Fibroblast of the conjunctiva (primary cell): ENCODE data around the gene IMMP2L.
"Not testable (repeated sequence)": the region's sequence is repeated elsewhere in the genome, so short reads cannot be mapped to it uniquely, and the experiment has no call there.

Source experiments
- DNase-seq: peaks from one replicate; pipeline ENCODE4 v3.0.0-alpha.2; 2010; ENCODE audit warnings: low read depth

IMMP2L gene

DNA sequence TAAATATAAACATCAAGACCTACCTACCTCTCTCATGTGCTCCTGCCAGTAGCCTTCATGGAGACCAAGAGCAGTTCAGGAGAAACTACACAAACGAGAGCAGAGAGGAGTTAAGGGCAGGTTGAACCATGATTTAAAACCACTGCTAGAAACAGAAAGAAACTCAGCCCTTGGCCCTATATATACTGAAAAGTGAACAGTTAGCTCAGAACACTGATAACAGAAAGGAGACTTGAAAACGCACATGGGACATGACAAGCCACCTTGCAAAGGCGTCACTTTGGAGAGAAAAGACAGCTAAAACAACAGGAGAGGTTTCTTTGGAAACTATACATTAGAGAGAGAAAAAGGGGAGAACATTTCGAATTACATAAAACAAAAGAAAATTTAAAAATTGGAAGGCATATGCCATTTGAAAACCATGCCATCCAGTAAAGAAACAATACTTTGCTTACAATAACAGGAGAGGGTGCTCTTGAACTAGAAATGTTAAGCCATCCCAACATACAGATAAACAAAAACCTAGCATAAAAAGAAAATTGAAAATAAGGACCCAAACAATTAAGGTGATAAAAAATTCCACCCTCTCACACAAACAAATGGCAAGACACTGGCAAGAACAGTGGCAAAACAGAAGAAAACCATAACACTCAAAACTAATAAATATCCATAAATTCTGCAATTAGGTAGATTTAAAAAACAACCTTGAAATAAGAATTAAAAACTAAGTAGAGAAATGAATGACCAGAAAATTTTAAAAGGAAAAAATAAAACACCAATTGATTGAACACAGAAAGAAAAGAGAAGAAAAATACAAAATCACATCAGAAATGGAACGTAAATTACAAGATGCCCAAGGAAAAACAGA lies 232.7 kb downstream of the IMMP2L start:
- no peak for DNase-seq

- no peak for DNase-seq
Measured at GRCh38 chr7:111328487-111328886, 233.8 kb downstream of the IMMP2L start.

DNA sequence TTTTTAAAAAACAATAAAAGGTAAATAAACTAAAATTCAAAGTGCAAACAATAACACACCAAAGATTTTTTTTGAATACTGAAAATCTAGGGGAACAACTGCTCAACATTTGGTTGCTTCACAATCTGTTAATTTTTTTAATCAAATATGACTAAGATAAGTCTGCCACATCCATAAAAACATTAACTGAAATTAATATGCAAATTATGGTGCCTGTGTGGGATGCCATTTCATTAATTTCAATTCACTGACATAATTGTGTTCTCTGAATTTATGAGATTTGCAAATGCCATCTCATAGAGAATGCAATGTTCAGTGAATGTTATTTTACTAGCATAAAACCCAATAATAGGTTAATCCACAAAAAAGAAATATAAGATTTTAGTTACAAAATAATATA lies 237.5 kb downstream of the IMMP2L start:
- DNase-seq: no peak

DNA sequence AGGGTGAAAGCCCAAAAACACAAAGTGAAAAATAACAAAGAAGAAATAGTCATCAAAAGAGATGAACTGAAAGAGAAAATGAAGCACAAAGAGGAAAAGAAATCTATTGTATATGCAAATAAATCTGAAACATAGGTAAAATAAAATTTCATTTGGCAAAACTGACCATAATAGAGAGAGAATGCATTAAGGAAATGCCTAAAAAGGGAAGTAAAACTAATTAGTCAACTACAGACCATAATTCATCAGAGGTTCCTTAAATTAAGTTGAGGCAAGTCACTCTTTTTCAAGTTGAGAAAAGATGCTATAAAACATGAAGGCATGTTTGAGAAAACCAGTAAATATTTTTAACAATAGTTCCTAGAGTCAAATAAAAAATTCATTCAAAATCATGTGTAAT lies 238.1 kb downstream of the IMMP2L start:
- DNase-seq: no peak

DNA sequence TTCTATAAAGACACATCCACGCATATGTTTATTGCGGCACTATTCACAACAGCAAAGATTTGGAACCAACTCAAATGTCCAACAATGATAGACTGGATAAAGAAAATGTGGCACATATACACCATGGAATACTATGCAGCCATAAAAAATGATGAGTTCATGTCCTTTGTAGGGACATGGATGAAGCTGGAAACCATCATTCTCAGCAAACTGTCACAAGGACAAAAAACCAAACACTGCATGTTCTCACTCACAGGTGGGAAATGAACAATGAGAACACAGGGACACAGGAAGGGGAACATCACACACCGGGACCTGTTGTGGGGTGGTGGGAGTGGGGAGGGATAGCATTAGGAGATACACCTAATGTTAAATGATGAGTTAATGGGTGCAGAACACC lies 238.6 kb downstream of the IMMP2L start:
- DNase-seq: not testable (repeated sequence)

DNA sequence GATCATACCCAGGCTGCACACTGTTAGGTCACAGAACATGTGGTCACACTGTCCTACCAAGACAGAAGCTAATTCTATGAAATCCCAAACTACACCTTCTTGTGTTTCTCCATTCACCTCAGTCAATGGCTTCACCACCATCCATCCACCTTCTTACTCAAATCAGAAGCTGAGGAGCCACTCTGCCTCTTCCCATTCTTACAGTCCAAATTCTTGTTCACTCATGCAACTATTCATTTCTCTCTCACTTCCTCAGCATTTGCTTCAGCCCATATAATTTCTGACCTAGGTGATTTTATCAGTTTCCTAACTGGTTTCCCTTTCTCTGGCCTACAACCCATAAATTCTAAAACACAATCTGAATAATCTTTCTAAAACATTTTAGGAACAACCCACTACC lies 242.2 kb downstream of the IMMP2L start:
- DNase-seq: no peak

DNA sequence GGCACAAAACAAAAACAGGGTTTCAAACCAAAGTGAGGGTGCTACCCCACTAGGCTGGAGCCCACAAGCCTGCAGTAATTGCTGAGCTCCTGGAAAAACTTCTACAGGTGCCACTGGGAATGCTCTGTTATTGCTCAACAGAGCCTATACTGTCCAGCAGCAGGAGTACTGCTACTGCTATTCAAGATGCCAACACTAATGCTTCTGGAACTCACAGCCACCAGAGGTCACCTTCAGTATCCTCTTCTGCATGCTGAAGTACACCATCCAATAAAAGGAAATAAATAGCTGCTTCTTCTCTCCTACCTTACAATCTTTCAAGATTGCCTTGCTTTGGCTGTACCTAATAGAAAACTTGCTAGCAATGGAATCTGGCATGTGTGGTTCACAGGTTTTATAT lies 249.3 kb downstream of the IMMP2L start:
- DNase-seq: no peak

DNA sequence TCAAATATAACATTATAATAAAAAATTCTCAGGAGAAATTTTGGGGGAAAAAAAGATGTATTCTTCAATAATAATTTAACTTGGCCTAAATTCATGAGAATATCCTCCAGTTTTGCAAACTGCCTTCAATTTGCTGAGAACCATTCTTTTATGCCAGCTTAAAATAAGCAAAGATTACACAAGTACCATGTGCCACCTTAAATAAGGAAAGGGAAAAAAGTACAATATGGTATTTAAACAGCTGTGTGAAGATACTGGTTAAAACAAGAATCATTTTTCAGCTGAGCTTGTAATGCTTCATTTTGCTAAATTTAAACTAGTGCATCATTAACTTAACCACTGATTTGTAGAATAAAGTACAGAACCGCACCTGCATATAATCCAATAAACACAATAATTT lies 253.6 kb downstream of the IMMP2L start:
- DNase-seq: no peak

DNA sequence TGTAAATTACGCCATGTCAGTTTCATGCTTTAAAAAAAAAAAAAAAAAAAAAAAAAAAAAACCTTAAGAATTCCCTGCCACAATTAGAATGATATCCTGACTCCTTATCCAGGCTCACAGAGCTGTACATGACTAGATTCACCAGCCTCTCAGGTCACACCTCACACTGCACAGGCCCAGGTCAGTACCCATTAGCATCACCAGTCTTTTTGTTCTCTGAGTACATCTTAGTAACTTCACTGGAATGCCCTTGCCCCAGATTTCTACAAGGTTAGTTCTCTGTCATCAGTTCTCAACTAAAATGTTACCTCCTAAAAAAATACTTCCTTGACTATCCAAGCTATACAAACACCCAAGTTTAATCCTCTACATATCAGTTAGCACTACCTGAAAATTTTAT lies 260.4 kb downstream of the IMMP2L start:
- DNase-seq: no peak

DNA sequence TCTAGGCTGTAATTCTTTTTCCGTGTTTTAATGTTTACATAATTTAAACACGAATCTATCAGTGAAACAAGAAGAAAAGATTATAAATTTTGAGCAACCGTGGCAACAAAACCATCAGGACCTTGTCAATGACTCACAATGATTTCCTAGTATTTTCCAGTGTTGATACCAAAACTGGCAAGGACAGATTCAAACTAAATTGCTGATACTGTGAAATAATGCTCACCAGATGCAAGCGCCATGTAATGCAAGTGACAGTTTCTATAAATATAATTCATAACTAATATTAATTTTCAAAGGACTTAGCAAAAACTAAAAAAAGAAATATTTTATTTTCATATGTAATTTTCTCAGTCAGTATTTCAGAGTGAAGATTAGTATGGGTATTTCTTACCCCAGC lies 267.8 kb downstream of the IMMP2L start:
- no peak for DNase-seq

DNA sequence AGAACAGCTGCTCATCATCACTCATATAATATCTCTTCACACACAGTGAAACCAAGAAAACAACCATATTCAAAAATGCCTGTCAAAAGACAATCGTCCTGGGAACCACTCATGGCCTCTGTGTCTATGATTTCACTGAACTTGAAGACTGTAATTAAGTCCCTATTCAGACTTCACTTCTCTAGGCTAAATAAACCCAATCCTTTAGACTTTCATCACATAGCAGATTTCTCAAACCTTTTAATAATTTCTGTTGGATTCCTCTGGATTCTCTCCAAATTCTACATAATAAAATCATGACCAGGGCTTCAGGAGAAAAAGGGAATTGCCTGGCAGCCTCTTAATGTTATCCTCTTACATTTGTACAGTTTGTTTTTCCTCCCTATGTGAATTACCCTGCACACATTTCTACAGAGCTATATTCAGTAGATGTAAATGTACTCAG lies 270.2 kb downstream of the IMMP2L start:
- peak; percentile 20 for DNase-seq

DNA sequence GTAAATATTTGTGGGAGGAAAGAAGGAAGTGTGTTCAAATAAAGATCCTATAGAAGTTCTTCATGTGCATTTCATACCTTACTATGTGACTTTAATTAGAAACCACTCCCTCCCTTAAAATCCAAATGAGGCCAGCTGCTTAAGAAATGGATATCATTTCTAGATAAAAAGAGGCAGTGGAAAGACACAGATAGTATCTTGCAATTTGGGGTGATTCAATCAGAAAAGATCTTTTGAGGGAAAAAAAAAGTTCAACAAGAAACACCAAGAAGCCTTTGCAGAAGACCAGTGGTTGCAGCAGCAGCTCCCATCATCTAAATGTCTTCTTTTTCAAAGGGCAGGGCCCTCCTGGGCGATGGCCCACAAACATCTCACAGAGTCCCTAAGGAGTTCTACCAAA lies 271.3 kb downstream of the IMMP2L start:
- no peak for DNase-seq

DNA sequence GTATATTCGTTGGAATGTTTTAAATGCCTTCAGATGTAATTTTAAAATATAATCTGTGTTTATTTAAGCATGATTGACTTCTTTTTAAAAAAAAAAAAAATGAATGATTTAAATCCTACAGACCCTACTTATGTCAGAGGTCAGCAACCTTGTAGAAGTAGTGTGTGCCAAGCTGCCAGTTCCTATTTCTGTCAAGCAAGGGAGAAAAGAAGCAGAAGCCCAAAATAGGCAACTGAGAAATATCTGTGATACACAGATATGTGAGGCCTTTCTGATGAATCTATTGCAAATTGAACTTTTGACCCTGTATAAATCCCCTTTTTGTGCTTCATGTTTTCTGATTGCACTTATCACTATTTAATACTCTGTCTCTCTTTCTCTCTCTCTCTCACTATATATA lies 271.9 kb downstream of the IMMP2L start:
- no peak for DNase-seq

DNA sequence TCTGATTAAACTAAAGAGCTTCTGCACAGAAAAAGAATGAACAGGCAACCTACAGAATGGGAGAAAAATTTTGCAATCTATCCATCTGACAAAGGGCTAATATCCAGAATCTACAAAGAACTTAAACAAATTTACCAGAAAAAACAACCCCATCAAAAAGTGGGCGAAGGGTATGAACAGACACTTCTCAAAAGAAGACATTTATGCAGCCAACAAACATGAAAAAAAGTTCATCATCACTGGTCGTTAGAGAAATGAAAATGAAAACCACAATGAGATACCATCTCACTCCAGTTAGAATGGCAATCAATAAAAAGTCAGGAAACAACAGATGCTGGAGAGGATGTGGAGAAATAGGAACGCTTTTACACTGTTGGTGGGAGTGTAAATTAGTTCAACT lies 273.9 kb downstream of the IMMP2L start:
- DNase-seq: not testable (repeated sequence)

DNA sequence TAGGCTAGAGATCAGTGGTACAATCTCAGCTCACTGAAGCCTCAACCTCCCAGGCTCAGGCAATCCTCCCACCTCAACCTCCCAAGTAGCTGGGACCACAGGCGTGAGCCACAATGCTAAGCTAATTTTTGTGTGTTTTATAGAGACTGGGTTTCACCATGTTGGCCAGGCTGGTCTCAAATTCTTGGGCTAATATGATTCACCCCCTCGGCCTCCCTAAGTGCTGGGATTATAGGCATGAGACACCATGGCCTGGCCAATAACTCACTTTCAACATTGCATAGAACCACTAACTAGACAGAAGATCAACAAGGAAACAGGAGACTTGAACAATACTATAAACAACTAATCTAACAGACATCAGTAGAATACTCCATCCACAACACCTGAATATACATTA lies 279.7 kb downstream of the IMMP2L start:
- DNase-seq: no peak

- DNase-seq: no peak
Measured at GRCh38 chr7:111274857-111275256, 287.4 kb downstream of the IMMP2L start.

DNA sequence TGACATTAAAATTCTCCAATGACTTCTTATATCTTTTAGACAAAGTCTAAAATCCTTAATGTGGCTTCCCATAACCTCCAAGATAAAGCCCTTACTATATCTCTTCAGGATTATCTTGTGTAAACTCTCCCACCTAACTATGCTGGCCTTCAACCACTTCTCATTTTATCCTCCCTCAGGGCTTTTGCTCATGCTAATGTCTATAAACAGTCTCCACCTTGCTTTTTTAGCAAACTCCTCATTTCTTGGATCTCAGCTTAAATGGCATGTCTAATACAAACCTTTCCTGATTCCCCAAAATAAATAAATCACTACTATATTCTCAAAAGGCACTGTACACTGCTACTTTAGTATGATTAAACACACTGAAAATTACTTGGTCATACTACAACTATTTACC lies 290.2 kb downstream of the IMMP2L start:
- DNase-seq: no peak

- not testable (repeated sequence) for DNase-seq
Measured at GRCh38 chr7:111270794-111271193, 291.5 kb downstream of the IMMP2L start.

DNA sequence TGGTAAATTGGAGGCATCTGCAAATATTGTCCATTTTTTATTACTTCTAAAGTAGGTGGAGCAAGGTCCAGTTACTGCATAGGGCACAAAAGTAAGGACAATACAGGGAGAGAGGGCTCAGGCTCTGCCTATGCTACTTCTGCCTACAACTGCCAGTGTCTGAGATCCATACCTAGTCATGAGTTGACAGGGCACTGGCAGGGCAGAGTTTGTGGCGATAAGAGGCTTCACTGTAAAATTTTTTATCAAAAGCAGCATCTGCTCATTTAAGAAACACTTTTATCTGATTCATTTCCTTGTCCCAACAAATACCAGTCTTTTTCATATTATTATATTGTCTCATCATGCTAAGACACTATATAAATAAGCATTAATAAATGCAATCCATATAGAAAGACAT lies 293.4 kb downstream of the IMMP2L start:
- DNase-seq: no peak

- peak; percentile 57 for DNase-seq
Measured at GRCh38 chr7:111266613-111267012, 295.7 kb downstream of the IMMP2L start.

DNA sequence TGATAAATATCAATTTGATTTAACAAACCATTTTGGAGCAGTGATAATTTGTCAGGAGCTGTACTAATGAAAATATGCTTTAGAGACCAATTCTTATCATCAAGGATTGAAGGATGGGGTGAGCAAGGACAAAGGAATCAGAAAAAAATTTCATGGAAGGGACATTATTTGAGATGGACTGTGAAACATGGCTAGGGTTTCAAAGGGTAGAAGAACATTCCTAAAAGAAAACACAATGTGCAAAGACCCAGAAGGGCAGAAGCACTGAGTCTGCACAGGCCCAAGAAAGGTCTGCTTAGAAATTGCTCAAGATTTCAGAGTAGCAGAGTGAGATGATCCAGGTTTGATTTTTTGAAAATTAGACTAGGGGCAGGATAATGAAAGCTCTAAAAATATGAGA lies 296.9 kb downstream of the IMMP2L start:
- no peak for DNase-seq

DNA sequence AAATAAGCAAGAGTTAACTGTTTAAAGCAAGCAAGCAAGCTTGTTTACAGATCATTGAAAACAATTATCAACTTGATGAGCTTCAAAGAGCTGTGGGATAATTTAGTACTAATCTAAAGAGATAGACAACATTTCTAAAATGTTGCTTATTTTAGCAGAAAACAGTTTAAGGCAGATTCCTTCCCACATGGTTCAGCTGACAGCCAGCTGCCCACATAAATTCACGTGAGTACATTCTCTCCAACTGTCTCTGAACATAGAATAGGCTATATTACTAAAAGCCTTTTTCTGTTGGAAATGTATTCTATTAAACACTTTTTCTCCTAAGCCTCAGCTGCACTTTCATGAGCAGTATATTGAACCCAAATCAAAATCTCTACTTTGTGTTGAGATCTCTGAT lies 297.3 kb downstream of the IMMP2L start:
- no peak for DNase-seq

DNA sequence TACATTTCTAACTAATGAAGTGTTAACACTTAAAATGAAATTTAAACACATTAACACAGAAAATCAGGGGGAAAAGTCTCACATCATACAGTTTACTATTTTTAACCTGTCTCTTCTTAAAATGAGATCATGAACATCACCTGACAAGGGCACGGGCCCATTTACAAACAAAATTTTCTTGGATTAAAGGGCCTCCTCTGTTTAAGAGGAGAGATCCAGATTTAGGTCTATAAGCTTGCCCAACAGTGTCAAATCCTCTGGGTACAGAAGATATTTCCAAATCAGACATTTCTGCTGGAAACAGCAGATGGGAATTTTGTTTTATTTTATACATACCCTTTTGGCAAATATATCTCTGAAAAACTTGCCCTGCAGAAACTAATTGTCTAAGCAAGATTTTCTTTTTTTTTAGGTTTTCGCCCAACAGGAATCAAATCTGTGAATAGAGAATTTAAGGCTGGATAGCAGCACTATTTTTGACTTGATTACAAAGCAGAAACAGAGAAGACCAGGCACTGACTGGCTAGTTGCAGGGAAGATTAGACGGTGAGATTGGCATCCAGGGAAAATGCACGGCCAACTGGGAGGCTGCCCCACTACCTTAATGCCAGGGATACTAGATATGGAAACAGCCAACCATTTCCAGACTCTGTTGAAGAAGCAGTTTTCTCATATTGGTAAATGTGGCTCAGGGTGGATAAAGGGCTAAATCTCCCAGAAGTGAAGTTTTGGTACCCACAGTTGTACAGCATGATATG lies 298.0 kb downstream of the IMMP2L start:
- no peak for DNase-seq
